Embryonic facial prominence (tissue), 1 donor: ENCODE measurements around the gene SREBF2.

Experiments
- DNase-seq: peaks from one replicate; pipeline ENCODE4 v3.0.0-alpha.2; 2016; ENCODE audit errors: extremely low spot score

The SREBF2 gene

GRCh38 chr22:41876675-41877074, 43.8 kb downstream of the SREBF2 start:
- no peak for DNase-seq

- DNase-seq = no peak
Observed at GRCh38 chr22:41880653-41881052, 47.7 kb downstream of the SREBF2 start.

GRCh38 chr22:41883400-41883799, 50.5 kb downstream of the SREBF2 start:
- no peak for DNase-seq

GRCh38 chr22:41885116-41885515, 52.2 kb downstream of the SREBF2 start:
- DNase-seq = no peak

- no peak for DNase-seq
Observed at GRCh38 chr22:41885516-41885915, 52.6 kb downstream of the SREBF2 start.

GRCh38 chr22:41888627-41889200, 55.8 kb downstream of the SREBF2 start:
- no peak for DNase-seq

- no peak for DNase-seq
Observed at GRCh38 chr22:41891407-41891806, 58.5 kb downstream of the SREBF2 start.

GRCh38 chr22:41892721-41893120, 59.8 kb downstream of the SREBF2 start:
- DNase-seq = no peak

- no peak for DNase-seq
Observed at GRCh38 chr22:41893591-41894375, 60.9 kb downstream of the SREBF2 start.

GRCh38 chr22:41898645-41899044, 65.7 kb downstream of the SREBF2 start:
- DNase-seq = no peak

- no peak for DNase-seq
Observed at GRCh38 chr22:41899110-41899509, 66.2 kb downstream of the SREBF2 start.

- no peak for DNase-seq
Observed at GRCh38 chr22:41899992-41900651, 67.2 kb downstream of the SREBF2 start.

- DNase-seq = no peak
Observed at GRCh38 chr22:41900652-41901312, 67.9 kb downstream of the SREBF2 start.

GRCh38 chr22:41902016-41902415, 69.1 kb downstream of the SREBF2 start:
- no peak for DNase-seq

GRCh38 chr22:41902932-41903421, 70.1 kb downstream of the SREBF2 start:
- DNase-seq = no peak

GRCh38 chr22:41904450-41905410, 71.8 kb downstream of the SREBF2 start:
- DNase-seq = no peak

GRCh38 chr22:41905411-41906202, 72.7 kb downstream of the SREBF2 start:
- no peak for DNase-seq

GRCh38 chr22:41906822-41907221, 73.9 kb downstream of the SREBF2 start:
- DNase-seq = no peak

GRCh38 chr22:41907436-41908401, 74.8 kb downstream of the SREBF2 start:
- no peak for DNase-seq
